GM03348 (cell line): Measurements from ENCODE around the gene HNRNPL.

ENCODE experiments used
- DNase-seq: peaks from one replicate; pipeline ENCODE4 v3.0.0; 2012; ENCODE audit warnings: low spot score

HNRNPL gene

GRCh38 chr19:38845374-38846024, 4.3 kb downstream of the HNRNPL start:
- DNase-seq: no peak

GRCh38 chr19:38844093-38844686, 5.6 kb downstream of the HNRNPL start:
- no peak for DNase-seq

- DNase-seq: peak; percentile 0
Measured at GRCh38 chr19:38843175-38843758, 6.5 kb downstream of the HNRNPL start.

- peak; percentile 0 for DNase-seq
Measured at GRCh38 chr19:38842439-38843174, 7.2 kb downstream of the HNRNPL start.

GRCh38 chr19:38841787-38842438, 7.9 kb downstream of the HNRNPL start:
- no peak for DNase-seq

- no peak for DNase-seq
Measured at GRCh38 chr19:38841180-38841766, 8.5 kb downstream of the HNRNPL start.

GRCh38 chr19:38840583-38840968, 9.2 kb downstream of the HNRNPL start:
- DNase-seq: peak; percentile 0

GRCh38 chr19:38839816-38840582, 9.8 kb downstream of the HNRNPL start:
- peak; percentile 0 for DNase-seq

- DNase-seq: no peak
Measured at GRCh38 chr19:38838986-38839761, 10.6 kb downstream of the HNRNPL start.

GRCh38 chr19:38838208-38838985, 11.4 kb downstream of the HNRNPL start:
- no peak for DNase-seq

GRCh38 chr19:38837656-38838121, 12.1 kb downstream of the HNRNPL start:
- DNase-seq: no peak

GRCh38 chr19:38836983-38837626, 12.7 kb downstream of the HNRNPL start:
- no peak for DNase-seq

- DNase-seq: no peak
Measured at GRCh38 chr19:38836159-38836982, 13.4 kb downstream of the HNRNPL start.

GRCh38 chr19:38834590-38834989, 15.2 kb downstream of the HNRNPL start:
- DNase-seq: no peak

GRCh38 chr19:38834104-38834490, 15.7 kb downstream of the HNRNPL start:
- no peak for DNase-seq

GRCh38 chr19:38833092-38833425, 16.7 kb downstream of the HNRNPL start:
- DNase-seq: no peak

GRCh38 chr19:38831142-38831605, 18.6 kb downstream of the HNRNPL start:
- DNase-seq: peak; percentile 84
